Inflammatory macrophage treated with lipopolysaccharide for 1 hour (primary cell): Measurements from ENCODE around the gene ATP10A.

ENCODE experiments used
- DNase-seq, 2 donors: peaks; one replicate each; pipeline ENCODE4 v3.0.0-alpha.2; 2020 to 2022

Gene ATP10A

DNA sequence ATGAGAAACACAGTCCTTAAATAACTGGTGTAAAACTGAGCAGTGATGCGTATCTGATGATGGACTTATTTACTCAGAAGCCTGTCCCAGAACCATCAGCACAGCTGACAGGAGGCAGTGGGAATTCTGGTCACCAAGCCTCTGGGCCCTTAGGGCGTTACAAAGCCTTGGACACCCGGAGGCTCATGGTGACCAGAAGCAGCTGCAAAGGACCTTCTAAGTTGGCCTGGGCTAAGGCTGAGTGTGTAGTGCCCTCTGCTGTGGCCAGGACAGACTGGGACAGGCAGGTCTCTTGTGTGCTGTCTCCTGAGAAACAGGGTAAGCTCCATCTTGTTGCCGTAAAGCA is 168.9 kb downstream of the ATP10A start:
- DNase-seq, result no peak

DNA sequence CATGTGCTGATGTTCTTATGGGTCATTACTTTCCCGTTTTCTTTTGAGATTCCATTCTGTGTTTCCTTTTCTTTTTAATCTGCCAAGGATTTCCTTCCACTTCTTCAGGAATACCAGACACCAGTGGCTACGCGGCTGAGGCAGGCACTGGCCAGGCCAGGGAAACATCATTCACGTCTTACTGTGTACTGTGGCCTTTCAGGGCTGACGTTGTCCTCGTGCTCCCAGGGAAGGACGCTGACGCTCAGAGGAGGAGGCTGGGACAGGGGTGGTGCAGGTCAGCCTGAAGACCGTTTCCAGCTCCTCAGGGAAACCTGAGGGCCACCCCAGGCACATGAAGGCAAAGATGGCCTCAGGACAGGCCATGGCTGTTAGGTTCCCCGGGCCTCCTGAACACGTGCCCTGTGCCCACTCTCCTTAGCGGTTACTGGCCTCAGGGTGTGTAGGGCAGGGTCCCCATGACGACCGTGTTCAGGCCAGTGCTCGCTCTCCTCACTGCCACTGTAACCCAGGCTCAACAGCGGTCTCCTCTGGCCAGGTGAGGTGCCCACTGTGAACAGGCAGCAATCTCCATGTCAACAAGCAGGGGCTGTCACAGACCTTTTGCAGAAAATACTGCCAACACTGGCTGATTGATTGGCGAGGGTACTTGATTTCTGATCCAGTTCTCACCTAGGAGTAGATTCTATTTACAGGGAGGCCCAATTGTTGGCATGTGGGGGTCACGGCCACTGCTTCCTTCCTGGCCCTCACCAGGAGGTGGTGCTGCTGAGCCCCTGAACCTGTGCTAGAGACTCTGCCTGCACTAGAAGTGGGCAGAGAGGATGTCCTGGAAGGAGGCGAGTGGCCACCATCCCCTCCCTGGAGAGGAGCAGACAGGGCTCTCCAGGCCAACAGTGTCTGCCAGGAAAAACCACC is 169.5 kb downstream of the ATP10A start:
- DNase-seq, result peak; percentile 11 to 52

DNA sequence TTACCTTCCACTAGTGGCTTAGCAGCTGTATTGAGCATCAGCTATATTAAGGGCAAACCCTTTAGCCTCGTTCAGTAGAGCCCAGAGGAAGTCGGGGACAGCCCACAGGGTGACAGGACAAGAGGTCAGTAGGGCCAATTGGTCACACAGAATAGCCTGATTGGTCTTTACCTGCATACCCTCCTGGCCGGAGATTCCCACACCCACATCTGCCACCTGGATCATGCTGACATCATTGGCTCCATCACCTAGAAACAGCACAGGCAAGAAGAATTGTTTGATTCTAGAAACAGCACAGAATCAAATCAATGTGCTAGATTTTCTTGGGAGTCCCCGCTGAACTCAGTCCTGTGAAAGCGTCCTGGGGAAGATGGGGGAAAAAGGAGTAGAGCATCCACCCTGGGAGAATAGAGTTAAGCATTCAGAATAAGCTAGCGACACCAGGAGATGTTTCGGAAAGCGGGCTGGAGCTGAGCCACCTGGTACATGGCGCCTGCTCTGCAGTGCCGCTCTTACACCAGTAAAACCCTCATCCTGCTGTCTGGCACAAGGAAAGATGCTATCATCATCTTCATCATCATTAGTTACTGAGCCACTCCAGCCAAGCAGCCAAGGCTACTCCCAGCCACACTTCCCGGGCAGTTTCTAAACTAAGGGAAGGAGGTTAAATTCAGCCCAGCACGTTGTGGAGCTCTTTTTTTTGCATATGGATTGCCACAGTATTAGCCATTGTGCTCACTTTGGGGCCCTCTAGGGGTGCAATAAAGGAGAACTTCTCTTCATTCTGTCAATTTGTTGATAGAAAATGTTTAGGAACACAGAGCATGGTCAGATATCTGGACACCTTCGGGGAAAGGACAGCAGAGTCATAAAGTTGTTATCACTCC is 171.3 kb downstream of the ATP10A start:
- DNase-seq, result no peak

DNA sequence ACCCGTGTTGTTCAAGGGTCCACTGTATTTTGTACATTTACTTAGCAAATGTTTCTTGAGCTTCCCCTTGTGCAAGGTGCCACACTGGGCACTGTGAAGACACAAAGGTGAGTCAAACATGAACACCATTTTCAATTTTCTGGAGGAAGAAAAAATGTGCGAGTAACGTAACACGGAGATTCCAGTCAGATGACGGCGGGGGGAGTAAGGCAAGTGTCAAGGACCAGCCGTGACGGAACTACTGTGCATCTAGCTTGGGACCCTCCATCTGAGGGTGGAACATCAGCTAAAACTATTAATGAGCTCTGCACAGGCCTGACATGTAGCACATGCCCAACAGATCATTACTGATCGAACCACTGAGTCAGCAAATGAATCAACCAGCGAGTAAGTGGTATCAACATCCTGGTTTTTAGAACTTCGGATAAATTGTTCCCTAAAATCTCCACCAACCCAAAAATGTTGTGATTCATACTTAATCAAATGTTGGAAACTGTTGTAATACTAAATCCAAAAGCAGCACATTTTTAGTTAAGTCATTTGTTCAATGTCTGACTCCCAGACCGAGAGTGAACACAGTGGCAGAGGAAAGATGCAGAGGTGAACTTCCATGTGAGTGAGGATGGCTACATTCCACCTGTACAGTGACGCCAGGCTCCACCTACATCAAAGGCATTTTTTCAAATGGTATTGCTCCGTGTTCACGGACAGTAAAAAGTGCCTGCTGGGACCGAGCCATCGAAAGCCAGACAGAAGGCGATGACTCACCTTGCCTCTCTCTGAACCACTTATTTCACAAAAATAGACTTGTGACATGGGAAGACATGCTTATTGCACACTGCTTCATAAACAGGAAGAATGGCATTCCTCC is 172.2 kb downstream of the ATP10A start:
- DNase-seq, result no peak

DNA sequence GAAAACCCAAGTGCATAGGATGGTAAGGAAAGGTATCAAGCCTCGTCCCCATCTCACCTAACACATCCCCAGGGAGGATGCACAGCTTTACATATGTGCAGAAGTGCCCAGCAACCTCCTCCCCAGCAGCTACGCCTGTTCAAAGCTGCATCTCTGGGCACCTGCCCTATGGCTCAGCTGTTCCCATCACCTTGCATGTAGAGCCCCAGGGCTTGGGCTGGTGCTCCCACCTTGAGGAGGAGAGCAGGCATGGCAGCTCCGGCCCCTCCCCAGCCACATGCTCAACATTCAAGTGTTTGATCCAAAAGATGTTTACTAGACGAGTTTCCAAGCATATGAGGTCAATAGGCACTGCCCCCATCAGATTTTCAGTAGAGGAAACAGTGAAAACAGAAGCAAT is 173.5 kb downstream of the ATP10A start:
- no peak for DNase-seq

DNA sequence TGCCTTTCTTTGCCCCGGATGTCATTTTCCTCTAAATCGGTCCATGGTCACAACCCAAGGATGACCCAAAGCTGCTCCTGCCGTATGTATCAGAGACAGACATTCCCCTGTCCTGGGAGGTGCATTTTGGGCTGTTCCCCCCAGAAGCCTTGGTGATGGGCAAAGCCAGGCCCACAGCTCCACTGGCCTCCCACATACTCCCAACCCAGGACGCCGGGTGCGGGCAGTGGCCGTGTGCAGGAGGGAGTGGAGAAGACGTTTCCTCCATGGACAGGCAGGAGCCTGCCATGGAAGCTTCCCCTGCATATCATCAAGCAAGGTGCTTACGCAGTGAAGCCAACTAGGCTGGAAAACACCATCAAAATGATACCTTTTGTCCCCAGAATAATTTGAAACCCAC is 175.0 kb downstream of the ATP10A start:
- DNase-seq, result no peak

DNA sequence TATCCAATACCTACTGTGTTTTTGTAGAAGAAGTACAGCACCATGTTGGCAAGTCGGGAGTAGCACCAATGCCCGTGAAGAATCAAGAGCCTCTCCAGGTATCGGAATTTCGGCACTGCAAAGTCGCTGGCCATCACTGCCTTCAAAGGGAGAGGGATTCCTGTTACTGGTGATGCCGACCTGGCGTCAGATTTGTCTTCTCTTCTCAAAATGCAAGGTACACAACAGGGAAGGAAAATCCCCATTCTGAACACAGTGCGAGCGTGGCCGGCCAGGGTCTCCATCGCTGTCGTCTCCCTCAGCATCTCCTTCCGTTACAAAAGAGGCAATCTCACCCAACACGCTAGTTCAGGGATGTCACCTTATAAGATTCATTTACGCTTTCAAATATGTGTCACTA is 175.4 kb downstream of the ATP10A start:
- DNase-seq, result no peak

DNA sequence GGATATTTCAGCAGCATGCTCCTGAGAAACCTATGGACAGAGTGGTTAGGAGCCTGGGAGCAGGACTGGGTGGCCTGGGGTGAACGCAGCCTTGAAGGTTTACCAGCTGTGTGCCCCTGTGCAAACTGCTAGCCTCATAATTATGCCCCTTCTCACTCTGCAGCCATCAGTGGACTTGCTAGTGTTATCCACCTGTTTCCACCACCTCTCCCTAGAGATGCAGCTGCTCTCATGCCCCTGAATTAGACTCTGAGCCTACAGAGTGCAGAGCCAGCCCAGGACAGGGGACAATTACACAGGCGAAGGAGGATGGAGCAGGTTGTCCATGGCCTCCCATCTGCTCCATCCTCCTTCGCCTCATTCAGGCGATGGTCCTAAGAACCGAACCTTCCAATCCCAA is 175.9 kb downstream of the ATP10A start:
- DNase-seq, result no peak

DNA sequence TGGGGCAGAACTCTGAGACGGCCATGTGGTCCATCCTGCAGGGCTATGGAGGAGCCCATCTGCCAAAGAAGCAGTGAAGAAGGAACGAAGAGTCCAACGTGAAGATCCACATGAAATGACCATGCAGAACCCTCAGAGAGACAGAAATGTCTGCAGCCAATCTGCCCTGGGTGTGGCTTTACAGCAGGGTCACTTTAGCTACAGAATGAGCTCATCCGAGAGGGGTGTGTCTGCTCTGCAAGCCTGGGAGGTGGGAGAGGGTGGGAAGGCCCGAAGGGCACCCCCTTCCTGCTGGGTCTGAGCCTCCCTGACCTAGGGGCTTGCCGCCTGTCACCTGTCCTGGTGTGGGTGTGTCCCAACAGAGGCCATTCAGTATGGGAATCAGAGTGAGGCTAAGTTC is 176.3 kb downstream of the ATP10A start:
- no peak for DNase-seq

DNA sequence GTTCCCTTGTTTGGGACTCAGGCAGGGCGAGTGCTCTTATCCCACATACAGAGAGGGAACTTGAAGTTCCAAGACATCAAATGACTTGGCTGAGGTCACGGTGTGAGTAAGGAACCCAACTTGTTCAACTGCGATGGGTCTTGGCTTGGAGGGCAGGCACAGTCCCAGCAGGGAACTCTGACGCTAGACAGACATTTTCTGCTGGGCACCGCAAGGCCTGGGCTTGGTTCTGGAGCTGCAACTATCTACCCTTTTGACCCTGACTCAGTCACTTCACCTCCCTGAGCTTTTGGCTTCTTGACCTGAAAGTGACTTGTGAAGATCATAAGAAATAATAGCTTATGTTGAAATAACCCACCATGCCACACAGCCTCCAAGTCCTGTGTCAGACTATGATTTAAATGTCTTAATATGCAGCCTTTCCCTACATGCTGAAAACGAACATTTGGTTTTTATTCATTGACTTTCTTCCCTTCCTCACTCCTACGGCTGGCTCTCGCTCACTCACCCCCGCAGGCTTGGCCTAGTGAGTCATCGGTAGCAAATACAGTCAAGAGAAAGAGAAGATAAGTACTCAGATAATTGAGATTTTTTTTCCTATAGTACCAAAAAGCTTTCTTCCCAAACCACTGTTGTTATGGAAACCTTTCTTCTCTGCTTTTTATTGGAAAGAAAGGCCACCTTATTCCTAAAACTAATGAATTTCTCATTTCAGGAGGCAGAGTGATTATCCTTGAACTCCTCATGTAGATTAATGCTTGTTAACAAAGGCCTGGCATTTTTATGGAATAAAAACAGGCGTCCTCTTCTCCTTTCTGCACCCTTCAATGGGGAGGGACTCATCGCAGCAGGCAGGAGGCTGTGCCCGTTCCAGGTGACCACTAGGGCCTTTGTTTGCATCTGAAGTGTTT is 178.4 kb downstream of the ATP10A start:
- DNase-seq, result peak in 1 of 2 donors; percentile 10

DNA sequence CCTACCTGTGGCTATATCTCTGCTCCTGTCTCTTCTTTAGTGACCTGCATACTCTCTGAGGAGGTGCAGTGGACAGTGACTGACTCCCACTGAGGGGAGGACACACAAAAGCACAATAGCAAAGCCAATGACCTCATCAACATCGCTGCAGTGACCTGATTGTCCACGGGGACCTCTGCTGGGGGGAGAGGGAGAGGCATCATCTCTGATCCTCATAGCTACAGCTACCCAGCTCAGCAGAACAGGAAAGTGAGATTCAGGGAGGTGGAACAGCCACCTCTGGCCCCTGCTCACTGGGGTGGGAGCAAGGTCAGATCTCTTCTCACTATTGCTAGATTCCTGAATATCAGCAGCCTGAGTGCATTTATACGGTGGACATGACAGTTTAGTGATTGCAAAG is 179.2 kb downstream of the ATP10A start:
- DNase-seq, result no peak

DNA sequence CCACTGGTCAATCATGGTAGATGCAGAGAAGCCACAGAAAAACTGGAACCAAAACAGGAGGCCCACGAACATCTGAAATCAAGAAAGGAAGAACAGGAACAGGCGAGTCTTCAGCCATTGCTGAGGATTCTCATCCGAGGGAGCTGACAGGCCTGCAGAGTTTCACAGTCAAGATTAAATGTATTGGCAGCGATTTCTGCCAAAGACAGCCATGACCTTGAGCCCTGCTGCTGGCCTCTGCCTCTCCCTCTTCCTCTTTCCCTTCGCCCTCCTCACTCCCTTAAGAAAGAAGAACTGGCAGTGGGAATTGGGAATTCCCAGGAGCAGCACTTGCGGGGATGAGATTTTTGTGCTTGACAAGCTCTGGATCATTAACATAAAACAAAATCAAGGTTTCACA is 179.7 kb downstream of the ATP10A start:
- no peak for DNase-seq

DNA sequence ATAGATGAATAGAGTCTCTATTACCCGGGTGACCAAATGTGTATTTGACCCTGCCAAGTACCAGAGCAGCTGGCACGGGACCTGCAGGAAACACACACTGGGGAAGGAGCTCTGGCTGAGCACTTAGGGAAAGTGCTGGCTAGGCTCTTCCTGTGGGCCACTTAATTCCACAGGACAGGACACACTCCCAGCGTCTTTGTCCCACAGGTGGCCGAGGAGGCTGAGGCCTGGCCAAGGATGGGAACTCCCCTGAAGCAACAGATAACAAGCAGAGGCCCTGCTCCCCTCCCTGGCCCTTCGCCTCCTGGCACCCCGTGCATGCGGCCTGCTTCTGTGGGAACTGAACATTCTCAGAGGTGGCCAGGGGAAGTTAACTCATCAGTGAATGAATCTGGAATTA is 180.8 kb downstream of the ATP10A start:
- DNase-seq, result no peak

DNA sequence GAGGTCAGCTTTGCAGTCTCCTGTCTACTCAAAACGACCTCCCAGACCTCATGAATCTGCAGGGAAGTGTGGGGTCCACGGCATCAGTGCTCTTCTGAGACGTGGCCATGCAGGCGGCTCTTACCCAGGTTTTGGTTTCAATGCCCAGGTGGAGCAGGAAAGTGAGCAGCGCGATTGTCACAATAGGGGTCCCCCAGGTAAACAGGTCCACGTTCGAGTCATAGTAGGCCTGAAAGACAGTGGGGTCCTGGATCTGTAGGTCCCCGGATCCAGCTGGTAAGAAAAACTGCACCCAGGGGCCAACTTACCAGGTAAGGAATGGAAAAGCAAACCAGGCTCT is 182.5 kb downstream of the ATP10A start:
- DNase-seq, result no peak

DNA sequence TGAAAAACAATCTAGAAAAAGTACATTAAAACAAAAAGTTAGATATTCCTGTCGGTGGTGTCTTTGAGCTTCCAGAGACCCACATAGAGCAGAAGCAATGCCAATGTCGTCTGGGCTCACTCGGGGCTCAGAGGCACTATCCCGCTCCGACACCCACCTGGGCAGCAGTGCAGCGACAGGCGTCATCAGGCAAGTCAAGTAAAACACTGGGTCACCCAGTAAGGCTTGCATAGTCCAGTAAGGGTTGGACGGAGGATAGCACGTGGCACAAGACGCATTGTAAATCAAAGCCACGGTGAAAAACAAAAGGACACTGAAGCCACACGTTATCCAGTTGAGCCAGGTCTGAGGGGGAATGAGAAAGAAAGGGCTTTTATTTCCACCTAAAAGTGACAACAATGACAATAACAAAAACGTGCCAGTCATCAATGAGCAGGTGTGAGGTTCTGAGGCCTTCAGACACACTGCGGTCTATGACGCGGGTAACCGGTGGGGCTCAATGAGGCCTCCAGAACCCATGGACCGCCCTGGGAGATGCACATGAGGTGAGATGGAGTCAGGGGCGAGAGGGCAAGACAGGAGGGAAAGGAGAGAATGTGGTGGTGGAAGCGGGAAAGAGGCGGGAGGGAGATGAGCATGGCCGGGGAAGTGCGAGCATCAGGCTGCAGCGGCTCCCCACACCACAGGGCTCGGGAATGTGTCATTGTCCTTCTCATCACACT is 183.0 kb downstream of the ATP10A start:
- no peak for DNase-seq

DNA sequence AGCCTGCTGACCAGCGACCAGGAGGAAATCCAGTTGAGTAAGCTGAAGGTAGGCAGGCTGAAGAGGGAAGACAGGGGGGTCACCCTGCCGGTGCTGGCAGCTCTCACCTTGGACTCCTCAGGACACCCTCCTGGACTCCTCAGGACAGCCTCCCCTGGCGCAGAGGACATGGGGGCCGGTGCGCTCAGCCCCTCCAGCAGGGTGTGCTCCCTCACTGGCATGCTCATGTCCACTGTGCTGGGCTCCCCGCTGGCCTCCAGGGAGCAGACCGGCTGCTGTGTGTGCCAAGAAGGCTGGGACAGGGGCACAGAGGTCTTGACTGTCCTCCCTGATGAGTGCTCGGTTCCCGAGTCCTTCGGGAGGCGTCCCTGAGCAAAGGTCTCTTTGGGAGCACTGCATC is 183.6 kb downstream of the ATP10A start:
- DNase-seq, result no peak

DNA sequence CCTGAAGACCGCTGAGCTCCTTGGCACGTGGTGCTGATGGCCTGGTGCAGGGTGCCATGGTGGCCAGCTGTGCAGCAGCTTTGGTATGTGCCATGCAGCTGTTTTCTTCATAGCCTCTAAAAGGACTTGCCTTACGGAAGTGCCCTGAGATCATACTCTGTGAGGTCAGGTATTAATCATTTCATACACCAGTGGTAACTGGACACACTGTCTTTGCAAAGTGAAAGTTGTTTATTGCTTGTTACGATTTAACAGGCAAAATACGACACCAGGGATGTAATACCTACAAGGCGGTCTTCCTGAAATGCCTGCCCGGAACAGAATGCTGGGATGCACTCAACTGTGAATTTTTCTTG is 184.6 kb downstream of the ATP10A start:
- DNase-seq, result no peak

DNA sequence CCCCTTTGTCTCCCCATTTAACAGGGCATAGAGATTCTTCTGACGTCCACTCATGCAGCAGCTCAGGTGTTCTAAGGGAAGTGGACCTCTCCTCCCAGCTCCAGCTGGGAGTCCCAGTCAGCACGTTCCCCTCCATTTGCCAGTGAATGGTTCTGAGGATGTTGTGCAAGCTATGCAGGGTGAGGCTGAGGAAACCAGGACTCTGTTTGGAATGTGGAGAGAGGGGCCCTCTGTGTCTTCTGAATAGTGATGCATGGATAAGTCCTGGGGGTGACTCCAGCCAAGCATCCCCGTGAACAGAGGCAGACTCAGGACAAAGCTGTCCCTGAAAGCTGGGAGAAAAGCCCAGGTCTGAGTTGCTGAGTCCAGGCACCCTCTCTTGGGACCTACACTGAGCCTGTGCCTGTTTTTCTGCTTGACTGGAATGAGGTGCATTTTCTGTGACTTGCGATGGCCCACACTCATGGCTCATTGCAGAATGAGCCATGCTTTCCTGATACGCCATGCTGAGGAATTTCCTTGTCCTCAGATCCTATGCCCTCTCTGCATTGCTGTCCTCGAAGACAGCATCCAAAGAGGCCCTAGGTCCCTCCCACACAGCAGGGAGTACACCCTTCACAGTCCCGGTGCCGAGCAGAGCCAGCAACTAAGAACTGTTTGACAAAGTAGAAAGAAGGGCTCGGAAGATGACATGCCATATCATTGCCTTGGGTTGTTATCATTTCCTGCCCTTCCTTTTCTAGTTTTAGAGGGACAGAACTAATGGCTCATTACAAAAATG is 185.2 kb downstream of the ATP10A start:
- DNase-seq, result no peak

DNA sequence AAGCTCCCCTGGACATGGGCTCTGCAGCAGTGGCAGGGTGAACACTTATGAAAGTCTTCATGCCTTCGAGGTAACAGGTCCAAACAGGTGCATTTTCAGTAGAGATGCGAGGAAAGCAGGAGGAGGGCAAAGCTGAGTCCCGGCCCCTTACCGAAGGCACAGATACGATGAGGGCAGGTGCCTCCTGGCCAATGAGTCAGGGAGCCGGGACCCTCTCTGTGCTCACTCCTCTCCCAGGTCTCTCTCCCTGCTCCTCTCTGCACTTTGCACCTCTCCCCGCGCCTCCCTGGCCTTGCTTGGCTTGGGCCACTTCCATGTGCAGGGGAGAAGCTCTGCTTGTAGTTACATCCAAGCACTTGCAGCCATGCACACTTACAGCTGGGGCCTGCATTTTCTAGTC is 187.1 kb downstream of the ATP10A start:
- DNase-seq, result no peak

DNA sequence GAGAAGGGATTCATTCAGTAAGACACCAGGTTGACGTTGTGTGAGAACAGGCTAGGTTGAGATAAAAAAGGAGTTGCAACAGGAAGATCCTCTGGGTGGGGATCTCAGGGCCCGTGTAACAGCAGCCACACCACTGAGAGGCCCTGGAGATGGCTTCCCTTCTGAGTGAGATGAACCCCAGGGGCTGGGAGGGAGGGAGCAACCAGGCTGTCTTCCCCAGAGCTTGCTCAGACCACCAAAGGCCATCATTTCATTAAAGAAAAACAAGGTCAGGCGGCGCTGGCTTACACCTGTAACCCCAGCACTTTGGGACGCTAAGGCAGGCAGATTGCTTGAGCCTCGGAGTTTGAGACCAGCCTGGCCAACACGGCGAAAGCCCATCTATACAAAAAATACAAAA is 187.7 kb downstream of the ATP10A start:
- DNase-seq, result no peak

DNA sequence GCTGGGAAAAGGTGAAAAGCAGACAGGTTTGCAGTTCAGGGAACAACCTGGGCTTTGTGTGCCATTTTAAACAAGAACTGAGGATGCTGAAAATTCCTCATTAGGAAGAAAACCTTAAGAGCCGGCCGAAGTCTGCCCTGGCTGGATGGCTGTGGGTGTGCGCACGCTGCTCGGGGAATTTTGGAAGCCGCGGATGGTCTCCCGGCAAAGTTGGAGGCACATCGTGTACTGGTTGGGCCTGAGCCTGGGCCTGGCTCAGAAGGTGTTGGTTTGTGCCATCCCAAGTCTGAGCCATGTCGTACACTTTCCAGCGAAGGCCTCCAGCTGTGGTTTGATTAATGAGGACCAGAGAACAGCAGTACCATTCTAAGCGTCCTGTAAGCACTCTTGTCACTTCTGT is 188.2 kb downstream of the ATP10A start:
- no peak for DNase-seq
